Activated CD4-positive, alpha-beta T cell treated with anti-CD3 and anti-CD28 coated beads, Interleukin-2, amount 10 ng/mL, durations not matched to agents 7 days and 5 days (primary cell): ENCODE measurements around the gene GBP1. TPM values are rescaled to one million over a fixed set of nuclear protein-coding genes. Genes with fewer than 3 reads are reported as not detected.
"Not testable (repeated sequence)": the region's sequence is repeated elsewhere in the genome, so short reads cannot be mapped to it uniquely, and the experiment has no call there.

Experiments used
- CTCF ChIA-PET: fragments of 350-600 bp; sonication (Branson Sonifier 250); formaldehyde crosslinking; loops from one replicate; lab custom pipeline; 2021; ENCODE audit warnings: antibody characterized with exemption; lab: Charles Lee
- POLR2A ChIA-PET: fragments of 350-600 bp; sonication (Branson Sonifier 250); formaldehyde crosslinking; loops from one replicate; lab custom pipeline; 2021; ENCODE audit warnings: antibody characterized with exemption; lab: Charles Lee
- DNase-seq: peaks from one replicate; pipeline ENCODE4 v3.0.0-alpha.2; 2020
- H3K27ac Mint-ChIP-seq: one replicate; pipeline ENCODE4 v1.8.0; 2021; ENCODE audit warnings: mild to moderate bottlenecking, moderate library complexity, mixed read lengths
- H3K27me3 Mint-ChIP-seq: one replicate; pipeline ENCODE4 v1.8.0; 2021; ENCODE audit warnings: mixed read lengths
- H3K36me3 Mint-ChIP-seq: one replicate; pipeline ENCODE4 v1.8.0; 2021; ENCODE audit warnings: low read depth, mixed read lengths
- H3K4me1 Mint-ChIP-seq: one replicate; pipeline ENCODE4 v1.8.0; 2021; ENCODE audit warnings: mixed read lengths
- H3K4me3 Mint-ChIP-seq: one replicate; pipeline ENCODE4 v1.8.0; 2021; ENCODE audit warnings: mild to moderate bottlenecking, moderate library complexity, mixed read lengths
- H3K9me3 Mint-ChIP-seq: one replicate; pipeline ENCODE4 v1.8.0; 2021; ENCODE audit warnings: mixed read lengths
- total RNA-seq, 2 experiments: library from RNA; stranded (reverse); gene quantifications; one replicate each; pipeline ENCODE4 v1.2.3, GENCODE V29; 2021

The GBP1 gene
- total RNA-seq, 2 experiments from 2014 or later = 272 to 292 TPM

DNA sequence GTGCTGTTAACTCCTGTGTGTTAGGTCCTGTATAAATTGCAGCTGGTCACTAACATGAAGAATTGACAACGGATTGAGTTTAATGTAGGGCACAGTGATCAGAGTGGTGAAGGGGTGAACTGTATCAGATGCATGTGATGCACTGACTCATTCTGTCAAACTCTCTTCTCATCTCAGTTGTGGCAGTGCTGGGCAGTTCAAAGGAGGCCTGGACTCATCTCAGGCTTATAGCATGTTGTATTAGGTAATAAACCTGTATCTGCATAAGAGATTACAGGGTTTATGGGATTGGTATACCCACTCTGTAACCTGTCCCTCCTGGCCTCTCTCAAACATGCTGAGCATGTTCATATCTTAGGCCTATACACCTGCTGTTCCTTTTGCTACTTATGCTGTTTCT lies 29.9 kb downstream of the GBP1 start:
- DNase-seq = no peak
- H3K27ac Mint-ChIP-seq = no peak overlapping the region
- peaks cover 10% of the 10 kb centered on the region for H3K27me3 Mint-ChIP-seq
- no peak overlapping the region for H3K4me3 Mint-ChIP-seq
- POLR2A ChIA-PET = no interaction called here
- H3K36me3 Mint-ChIP-seq = peaks cover 54% of the 10 kb centered on the region
- H3K4me1 Mint-ChIP-seq = peaks cover 32% of the 10 kb centered on the region
- CTCF ChIA-PET = interaction anchor here (1.2 to 1.7 kb wide), 2 partner anchors 8 to 13 kb away, joined by 3 to 8 read pairs; partner anchors contain the start of gene GBP3
- H3K9me3 Mint-ChIP-seq = peaks cover 39% of the 10 kb centered on the region

DNA sequence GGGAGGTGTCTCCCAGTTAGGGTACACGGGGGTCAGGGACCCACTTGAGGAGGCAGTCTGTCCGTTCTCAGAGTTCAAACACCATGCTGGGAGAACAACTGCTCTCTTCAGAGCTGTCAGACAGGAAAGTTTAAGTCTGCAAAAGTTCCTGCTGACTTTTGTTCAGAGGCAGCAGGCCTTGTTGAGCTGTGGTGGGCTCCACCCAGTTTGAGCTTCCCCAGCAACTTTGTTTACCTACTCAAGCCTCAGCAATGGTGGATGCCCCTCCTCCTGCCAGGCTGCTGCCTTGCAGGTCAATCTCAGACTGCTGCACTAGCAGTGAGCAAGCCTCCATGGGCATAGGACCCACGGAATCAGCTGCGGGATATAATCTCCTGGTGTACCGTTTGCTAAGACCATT lies 31.0 kb downstream of the GBP1 start:
- H3K4me3 Mint-ChIP-seq = not testable (repeated sequence)
- CTCF ChIA-PET = interaction anchor here (1.2 to 1.7 kb wide), 2 partner anchors 9 to 12 kb away, joined by 3 to 8 read pairs; partner anchors contain the start of gene GBP3

DNA sequence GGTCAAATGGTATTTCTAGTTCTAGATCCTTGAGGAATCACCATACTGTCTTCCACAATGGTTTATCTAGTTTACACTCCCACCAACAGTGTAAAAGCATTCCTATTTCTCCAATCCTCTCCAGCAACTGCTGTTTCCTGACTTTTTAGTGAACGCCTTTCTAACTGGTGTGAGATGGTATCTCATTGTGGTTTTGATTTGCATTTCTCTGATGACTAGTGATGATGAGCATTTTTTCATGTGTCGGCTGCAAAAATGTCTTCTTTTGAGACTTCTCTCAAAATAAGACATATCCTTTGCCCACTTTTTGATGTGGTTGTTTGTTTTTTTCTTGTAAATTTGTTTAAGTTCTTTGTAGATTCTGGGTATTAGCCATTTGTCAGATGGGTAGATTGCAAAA lies 36.0 kb downstream of the GBP1 start:
- CTCF ChIA-PET, H3K27me3 Mint-ChIP-seq, DNase-seq, H3K4me3 Mint-ChIP-seq, POLR2A ChIA-PET: not testable (repeated sequence)
- Mint-ChIP-seq H3K36me3 (peaks cover 58% of the 10 kb centered on the region), H3K9me3 (peaks cover 46% of the 10 kb centered on the region), H3K4me1 (peaks cover 35% of the 10 kb centered on the region), H3K27ac (peak overlapping the region; percentile 63)

More for the DNA sequence above, 31.0 kb downstream of the GBP1 start:
- H3K27me3 Mint-ChIP-seq, POLR2A ChIA-PET, H3K27ac Mint-ChIP-seq: not testable (repeated sequence)
- H3K36me3 Mint-ChIP-seq = peaks cover 53% of the 10 kb centered on the region
- peak; percentile 15 for DNase-seq
- peaks cover 34% of the 10 kb centered on the region for H3K9me3 Mint-ChIP-seq
- H3K4me1 Mint-ChIP-seq = peaks cover 32% of the 10 kb centered on the region

DNA sequence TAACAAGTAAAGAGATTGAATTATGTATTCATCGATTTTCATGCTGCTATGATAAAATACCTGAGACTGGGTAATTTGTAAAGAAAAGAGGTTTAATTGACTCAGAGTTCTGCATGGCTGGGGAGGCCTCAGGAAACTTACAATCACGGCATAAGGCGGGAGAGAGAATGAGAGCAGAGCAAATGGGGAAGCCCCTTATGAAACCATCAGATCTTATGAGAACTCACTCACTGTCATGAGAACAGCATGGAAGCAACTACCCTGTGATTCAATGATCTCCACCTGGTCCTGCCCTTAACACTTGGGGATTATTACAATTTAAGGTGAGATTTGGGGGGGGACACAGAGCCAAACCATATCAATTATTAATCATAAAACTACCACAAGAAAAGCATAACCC lies 39.1 kb downstream of the GBP1 start:
- Mint-ChIP-seq H3K36me3 (peaks cover 52% of the 10 kb centered on the region), H3K4me3 (no peak overlapping the region), H3K27ac (no peak overlapping the region), H3K4me1 (peaks cover 37% of the 10 kb centered on the region), H3K27me3 (peaks cover 3% of the 10 kb centered on the region), H3K9me3 (peaks cover 32% of the 10 kb centered on the region)
- ChIA-PET CTCF (no interaction called here), POLR2A (no interaction called here)
- no peak for DNase-seq

DNA sequence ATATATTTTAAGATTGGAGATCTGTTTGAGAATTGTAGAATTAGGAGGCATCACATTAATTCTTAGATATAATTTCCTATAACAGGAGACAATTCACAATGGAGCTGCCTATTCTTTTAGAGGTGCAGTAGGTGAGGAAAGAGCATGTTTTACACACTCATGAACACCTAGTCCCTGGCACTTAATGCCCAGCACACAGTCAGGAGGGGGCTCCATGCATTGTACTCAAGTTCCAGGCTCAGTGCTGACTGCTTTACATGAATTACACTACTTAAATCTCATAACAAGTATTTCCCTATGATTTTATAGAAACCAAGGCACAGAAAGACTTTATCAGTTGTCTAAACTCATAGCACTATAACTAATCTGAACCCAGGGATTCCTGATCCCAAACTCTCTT lies 42.0 kb downstream of the GBP1 start:
- H3K4me3 Mint-ChIP-seq = peak overlapping the region; percentile 87
- peaks cover 57% of the 10 kb centered on the region for H3K36me3 Mint-ChIP-seq
- H3K9me3 Mint-ChIP-seq = peaks cover 25% of the 10 kb centered on the region
- H3K27me3 Mint-ChIP-seq = no peaks in the 10 kb centered on the region
- DNase-seq = no peak
- POLR2A ChIA-PET = interaction anchor here (0.5 to 0.7 kb wide), 2 partner anchors 39 to 288 kb away, joined by 3 read pairs; no protein-coding TSS in a partner anchor
- peak overlapping the region; percentile 89 for H3K27ac Mint-ChIP-seq
- H3K4me1 Mint-ChIP-seq = peaks cover 42% of the 10 kb centered on the region
- CTCF ChIA-PET = interaction anchor here (1.0 to 1.5 kb wide), 3 partner anchors 10 to 35 kb away, joined by 3 read pairs; no protein-coding TSS in a partner anchor

DNA sequence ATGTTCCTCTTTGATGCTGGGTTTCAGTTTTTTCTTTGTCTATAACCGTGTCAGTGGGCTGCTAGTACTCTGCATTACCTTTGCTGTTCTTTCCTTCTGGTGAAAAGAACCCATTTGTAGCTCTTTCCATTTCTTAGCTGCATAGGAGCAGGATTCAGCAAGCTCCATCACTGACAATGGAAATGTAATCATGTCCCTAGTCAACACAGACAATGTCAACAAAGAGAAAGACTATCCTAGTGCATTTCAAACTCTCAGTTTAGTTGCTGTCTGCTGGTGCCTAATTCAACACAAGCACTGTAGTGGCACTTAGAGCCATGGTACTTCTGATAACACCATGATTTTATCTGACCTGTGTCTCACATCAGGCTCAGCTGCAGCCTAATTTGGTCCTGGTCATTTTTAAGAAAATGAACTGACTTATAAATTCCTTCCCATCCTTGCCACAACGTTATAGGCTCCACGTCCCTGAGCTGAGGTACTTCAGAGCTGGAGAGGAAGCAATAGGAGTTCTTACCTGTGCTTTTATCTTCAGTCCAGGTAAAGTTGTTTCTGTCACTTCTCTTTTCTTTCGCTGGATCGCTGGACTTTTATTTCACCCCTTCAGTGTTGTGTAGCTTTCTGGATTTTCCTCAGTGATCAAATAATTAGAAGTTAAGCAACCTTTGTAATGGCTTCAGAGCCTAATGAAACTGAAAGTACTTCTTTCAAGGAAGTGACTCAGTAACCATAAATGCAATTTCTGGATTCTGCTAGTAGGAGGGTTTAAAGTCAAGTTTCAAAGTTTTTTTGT lies 42.6 kb downstream of the GBP1 start, which contains the start of gene GBP3:
Gene GBP3, minus strand, starts transcription at position 700 of the 793 bp plus-strand sequence. CDS start 2,145 bp downstream, outside the sequence.
- Mint-ChIP-seq H3K27me3 (no peaks in the 10 kb centered on the region), H3K27ac (peak within 1 kb of the TSS; percentile 89), H3K4me3 (peak within 1 kb of the TSS; percentile 87), H3K4me1 (peaks cover 47% of the 10 kb centered on the region), H3K9me3 (peaks cover 21% of the 10 kb centered on the region), H3K36me3 (peaks cover 58% of the 10 kb centered on the region)
- ChIA-PET CTCF (interaction anchor here (1.0 to 1.7 kb wide), 8 partner anchors 11 to 336 kb away, joined by 3 to 5 read pairs (median 3); no protein-coding TSS in a partner anchor), POLR2A (interaction anchor here (0.5 to 0.7 kb wide), 2 partner anchors 39 to 289 kb away, joined by 3 read pairs; no protein-coding TSS in a partner anchor)
- DNase-seq = peak; percentile 27

DNA sequence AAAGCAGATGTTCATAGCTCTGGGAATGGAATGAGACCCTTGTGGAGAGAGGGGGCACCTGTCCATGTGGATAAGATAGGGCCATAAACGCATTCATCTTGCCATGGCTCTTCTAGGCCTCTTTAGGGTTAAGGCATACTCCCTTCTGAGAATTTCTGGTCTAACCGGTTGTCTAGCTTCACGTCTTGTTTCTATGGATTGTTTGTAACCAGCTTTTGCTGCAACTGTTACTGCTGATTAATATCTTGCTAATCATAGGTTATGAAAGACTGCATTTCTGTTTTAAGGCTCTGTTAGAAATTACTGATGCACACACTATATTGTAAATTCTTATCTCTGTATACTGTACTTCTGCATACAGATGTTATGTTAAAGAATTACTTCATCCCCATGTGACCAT lies 46.7 kb downstream of the GBP1 start:
- Mint-ChIP-seq H3K36me3 (peaks cover 78% of the 10 kb centered on the region), H3K4me1 (peaks cover 55% of the 10 kb centered on the region)
- DNase-seq, CTCF ChIA-PET, POLR2A ChIA-PET, H3K4me3 Mint-ChIP-seq, H3K27me3 Mint-ChIP-seq, H3K9me3 Mint-ChIP-seq, H3K27ac Mint-ChIP-seq: not testable (repeated sequence)

DNA sequence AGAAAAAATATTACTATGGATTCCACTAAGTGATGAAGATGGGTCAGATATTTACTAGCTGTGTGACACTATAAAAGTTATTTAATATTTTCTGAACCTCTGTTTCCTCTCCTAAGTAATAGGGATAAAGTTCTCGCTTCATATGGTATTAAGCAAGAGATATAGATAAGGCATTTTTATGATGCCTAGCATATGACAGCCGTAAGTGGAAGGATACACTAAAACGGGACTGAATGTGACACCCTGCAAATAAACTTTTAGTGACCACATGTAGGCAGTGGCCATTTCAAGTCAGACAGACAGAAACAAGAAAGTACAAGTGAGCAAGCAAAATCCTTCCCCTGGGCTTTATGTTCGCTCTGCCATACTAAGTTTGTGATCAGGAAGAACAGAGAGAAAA lies 56.5 kb downstream of the GBP1 start:
- Mint-ChIP-seq H3K36me3 (peaks cover 88% of the 10 kb centered on the region), H3K27me3 (no peaks in the 10 kb centered on the region), H3K9me3 (peaks cover 10% of the 10 kb centered on the region), H3K4me3 (no peak overlapping the region), H3K4me1 (peaks cover 14% of the 10 kb centered on the region), H3K27ac (no peak overlapping the region)
- no peak for DNase-seq
- POLR2A ChIA-PET = interaction anchor here (0.5 kb wide), 1 partner anchor 370 kb away, joined by 3 read pairs; no protein-coding TSS in a partner anchor
- CTCF ChIA-PET = no interaction called here

DNA sequence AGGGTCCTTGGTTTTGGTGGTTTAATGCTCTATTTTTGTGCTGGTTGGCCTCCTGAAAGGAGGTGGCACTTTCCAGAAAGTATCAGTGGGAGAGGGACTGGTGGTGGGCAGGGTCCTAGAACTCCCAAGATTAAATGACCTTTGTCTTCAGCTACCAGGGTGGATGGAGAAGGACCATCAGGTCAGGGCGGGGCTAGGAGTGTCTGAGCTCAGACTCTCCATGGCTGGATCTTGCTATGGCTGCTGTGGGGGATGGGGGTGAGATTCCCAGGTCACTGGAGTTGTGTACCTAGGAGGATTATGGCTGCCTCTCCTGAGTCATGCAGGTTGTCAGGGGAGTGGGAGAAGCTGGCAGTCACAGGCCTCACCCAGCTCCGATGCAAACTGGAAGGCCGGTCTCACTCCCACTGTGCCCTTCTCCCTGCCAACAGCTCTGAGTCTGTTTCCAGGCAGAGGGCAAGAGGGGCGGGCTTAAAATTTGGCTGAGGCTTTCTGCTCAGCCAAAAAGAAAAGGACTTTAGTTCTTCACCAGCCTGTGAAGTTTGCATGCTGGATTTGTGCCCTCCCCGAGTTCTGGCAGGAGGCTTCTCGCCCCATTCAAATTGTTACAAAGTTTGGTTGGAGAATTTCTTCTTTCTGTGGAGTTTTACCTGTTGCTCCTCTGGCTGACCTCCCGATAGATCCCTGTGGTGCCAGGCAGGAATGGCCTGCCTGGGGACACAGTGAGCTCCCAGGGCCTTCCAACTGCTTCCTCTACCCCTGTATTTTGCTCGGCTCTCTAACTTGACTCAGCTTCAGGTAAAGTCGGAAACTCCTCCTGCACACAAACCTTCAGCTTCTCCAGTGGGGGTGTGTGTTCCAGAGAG lies 59.5 kb downstream of the GBP1 start:
- Mint-ChIP-seq H3K27ac (no peak overlapping the region), H3K36me3 (peaks cover 81% of the 10 kb centered on the region), H3K4me3 (no peak overlapping the region)

More for the DNA sequence above, 59.5 kb downstream of the GBP1 start:
- ChIA-PET POLR2A (no interaction called here), CTCF (interaction anchor here (0.9 to 1.1 kb wide), 2 partner anchors 9 to 16 kb away, joined by 3 to 5 read pairs; no protein-coding TSS in a partner anchor)
- peaks cover 8% of the 10 kb centered on the region for H3K27me3 Mint-ChIP-seq
- peaks cover 28% of the 10 kb centered on the region for H3K9me3 Mint-ChIP-seq
- no peak for DNase-seq
- peaks cover 39% of the 10 kb centered on the region for H3K4me1 Mint-ChIP-seq

Other genes starting within 250 kb of the GBP1 start
- gene GTF2B, start 173.6 kb downstream of the GBP1 start, total RNA-seq = 10 to 100 TPM; 38.6 to 43.6 TPM
- 10 to 100 TPM; 31.4 to 36.2 TPM for gene KYAT3, start 72.6 kb downstream of the GBP1 start, total RNA-seq
- 10 to 100 TPM; 20.0 to 22.5 TPM for gene RBMXL1, start 72.6 kb downstream of the GBP1 start, total RNA-seq
- gene GBP3, start 42.3 kb downstream of the GBP1 start, total RNA-seq = 10 to 100 TPM; 39.2 to 39.7 TPM
- 100 to 1,000 TPM; 237 to 270 TPM for gene GBP2, start 60.9 kb upstream of the GBP1 start, total RNA-seq
- not detected for gene GBP7, start 110.8 kb upstream of the GBP1 start, total RNA-seq
- gene GBP4, start 133.7 kb upstream of the GBP1 start, total RNA-seq = 100 to 1,000 TPM; 120 to 129 TPM
- gene GBP5, start 207.7 kb upstream of the GBP1 start, total RNA-seq = 100 to 1,000 TPM; 370 to 405 TPM